ENCODE data around the gene LAMP1.
"Not testable (repeated sequence)": the region's sequence is repeated elsewhere in the genome, so short reads cannot be mapped to it uniquely, and the experiment has no call there.

The LAMP1 gene

GRCh38 chr13:113305208-113305607, 8.2 kb downstream of the LAMP1 start:
- Histone ChIP-seq H3K36me3 (ENCODE audit: insufficient read depth, low read length) (peaks cover 10% of the 10 kb centered on the region), H3K4me3 (ENCODE audit: low read length) (no peak overlapping the region), H3K4me1 (ENCODE audit: insufficient read depth, low read length) (no peaks in the 10 kb centered on the region)

GRCh38 chr13:113307491-113307890, 10.5 kb downstream of the LAMP1 start:
- no peaks in the 10 kb centered on the region for H3K4me1 ChIP-seq (ENCODE audit: insufficient read depth, low read length)
- H3K36me3 ChIP-seq (ENCODE audit: insufficient read depth, low read length), result peaks cover 25% of the 10 kb centered on the region
- no peaks in the 10 kb centered on the region for H3K9me3 ChIP-seq (ENCODE audit: low read length)
- H3K4me3 ChIP-seq (ENCODE audit: low read length), result no peak overlapping the region
- H2AFZ ChIP-seq (ENCODE audit: low read depth, low read length), result no peak overlapping the region
- no peaks in the 10 kb centered on the region for H3K27me3 ChIP-seq (ENCODE audit: insufficient read depth, low read length)

More at GRCh38 chr13:113305208-113305607, 8.2 kb downstream of the LAMP1 start:
- Histone ChIP-seq H3K9me3 (ENCODE audit: low read length) (no peaks in the 10 kb centered on the region), H2AFZ (ENCODE audit: low read depth, low read length) (no peak overlapping the region), H3K27me3 (ENCODE audit: insufficient read depth, low read length) (no peaks in the 10 kb centered on the region)

DNA sequence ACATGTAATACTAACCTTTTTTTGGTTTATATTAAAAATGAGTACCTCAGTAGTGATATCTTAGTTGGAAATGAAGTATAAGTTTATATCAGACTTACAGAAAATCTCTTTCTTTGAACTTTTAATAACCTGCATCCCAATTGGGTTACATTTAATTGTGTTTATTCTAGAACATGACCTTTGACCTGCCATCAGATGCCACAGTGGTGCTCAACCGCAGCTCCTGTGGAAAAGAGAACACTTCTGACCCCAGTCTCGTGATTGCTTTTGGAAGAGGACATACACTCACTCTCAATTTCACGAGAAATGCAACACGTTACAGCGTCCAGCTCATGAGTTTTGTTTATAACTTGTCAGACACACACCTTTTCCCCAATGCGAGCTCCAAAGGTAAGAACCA, 12.4 kb downstream of the LAMP1 start:
- H3K9me3 ChIP-seq (ENCODE audit: low read length), result no peaks in the 10 kb centered on the region
- H3K36me3 ChIP-seq (ENCODE audit: insufficient read depth, low read length), result peaks cover 27% of the 10 kb centered on the region
- H3K4me1 ChIP-seq (ENCODE audit: insufficient read depth, low read length), result no peaks in the 10 kb centered on the region
- H3K27me3 ChIP-seq (ENCODE audit: insufficient read depth, low read length), result no peaks in the 10 kb centered on the region
- H3K4me3 ChIP-seq (ENCODE audit: low read length), result no peak overlapping the region
- no peak overlapping the region for H2AFZ ChIP-seq (ENCODE audit: low read depth, low read length)

DNA sequence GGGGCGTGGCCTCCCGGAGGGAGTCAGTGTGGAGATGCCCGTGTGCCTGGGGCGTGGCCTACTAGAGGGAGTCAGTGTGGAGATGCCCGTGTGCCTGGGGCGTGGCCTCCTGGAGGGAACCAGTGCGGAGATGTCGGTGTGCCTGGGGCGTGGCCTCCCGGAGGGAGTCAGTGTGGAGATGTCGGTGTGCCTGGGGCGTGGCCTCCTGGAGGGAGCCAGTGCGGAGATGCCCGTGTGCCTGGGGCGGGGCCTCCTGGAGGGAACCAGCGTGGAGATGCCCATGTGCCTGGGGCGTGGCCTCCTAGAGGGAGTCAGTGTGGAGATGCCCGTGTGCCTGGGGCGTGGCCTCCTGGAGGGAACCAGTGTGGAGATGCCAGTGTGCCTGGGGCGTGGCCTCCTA, 17.1 kb downstream of the LAMP1 start:
- not testable (repeated sequence) for H3K9me3 ChIP-seq (ENCODE audit: low read length); H2AFZ ChIP-seq (ENCODE audit: low read depth, low read length)
- H3K36me3 ChIP-seq (ENCODE audit: insufficient read depth, low read length), result peaks cover 38% of the 10 kb centered on the region

GRCh38 chr13:113314895-113315470, 17.9 kb downstream of the LAMP1 start:
- not testable (repeated sequence) for H3K27me3 ChIP-seq (ENCODE audit: insufficient read depth, low read length); H3K4me1 ChIP-seq (ENCODE audit: insufficient read depth, low read length); H3K4me3 ChIP-seq (ENCODE audit: low read length); H2AFZ ChIP-seq (ENCODE audit: low read depth, low read length); H3K9me3 ChIP-seq (ENCODE audit: low read length)
- peaks cover 42% of the 10 kb centered on the region for H3K36me3 ChIP-seq (ENCODE audit: insufficient read depth, low read length)

More for the DNA sequence above, 17.1 kb downstream of the LAMP1 start:
- H3K4me1 ChIP-seq (ENCODE audit: insufficient read depth, low read length); H3K4me3 ChIP-seq (ENCODE audit: low read length); H3K27me3 ChIP-seq (ENCODE audit: insufficient read depth, low read length): not testable (repeated sequence)

DNA sequence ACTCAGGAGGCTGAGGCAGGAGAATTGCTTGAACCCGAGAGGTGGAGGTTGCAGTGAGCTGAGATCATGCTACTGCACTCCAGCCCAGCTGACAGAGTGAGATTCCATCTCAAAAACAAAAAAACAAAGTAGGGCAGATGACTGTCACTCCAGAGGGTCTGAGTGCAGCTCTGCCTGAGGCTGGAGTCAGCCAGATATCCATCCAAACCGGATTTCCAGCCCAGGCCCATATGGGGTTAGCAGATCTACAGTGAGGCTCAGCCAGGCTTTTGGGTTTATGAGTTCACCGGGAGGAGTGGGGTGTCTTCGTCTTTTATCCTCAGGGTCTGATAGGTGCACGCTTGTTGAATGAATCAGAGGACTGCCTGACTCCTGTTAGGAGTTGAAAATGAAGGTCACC, 19.0 kb downstream of the LAMP1 start:
- Histone ChIP-seq H3K9me3 (ENCODE audit: low read length) (no peaks in the 10 kb centered on the region), H3K4me3 (ENCODE audit: low read length) (no peak overlapping the region), H3K36me3 (ENCODE audit: insufficient read depth, low read length) (peaks cover 46% of the 10 kb centered on the region), H3K27me3 (ENCODE audit: insufficient read depth, low read length) (no peaks in the 10 kb centered on the region), H3K4me1 (ENCODE audit: insufficient read depth, low read length) (no peaks in the 10 kb centered on the region), H2AFZ (ENCODE audit: low read depth, low read length) (no peak overlapping the region)

DNA sequence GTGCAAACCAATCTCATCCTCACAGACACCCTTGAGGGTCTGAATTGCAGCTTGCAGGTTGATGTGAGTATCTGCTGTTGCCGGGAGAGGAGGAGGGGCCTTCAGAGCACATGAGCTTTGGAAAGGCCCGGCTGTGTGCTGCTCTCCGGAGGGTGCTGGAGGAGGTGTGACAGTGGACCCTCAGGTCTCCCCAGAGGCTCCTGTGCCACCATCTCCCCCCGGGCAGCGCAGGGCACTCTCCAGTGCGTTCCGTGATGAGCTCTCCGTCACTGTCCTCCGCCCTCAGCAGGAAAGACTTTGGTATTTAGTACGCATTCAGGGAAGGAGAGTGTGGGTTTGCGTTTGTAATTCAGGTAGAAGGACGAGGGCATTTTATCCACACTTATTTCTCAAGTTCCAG, 20.0 kb downstream of the LAMP1 start:
- H3K4me1 ChIP-seq (ENCODE audit: insufficient read depth, low read length), result no peaks in the 10 kb centered on the region
- peaks cover 46% of the 10 kb centered on the region for H3K36me3 ChIP-seq (ENCODE audit: insufficient read depth, low read length)

GRCh38 chr13:113318956-113319355, 21.9 kb downstream of the LAMP1 start:
- H3K36me3 ChIP-seq (ENCODE audit: insufficient read depth, low read length), result peaks cover 55% of the 10 kb centered on the region

More for the DNA sequence above, 20.0 kb downstream of the LAMP1 start:
- H3K4me3 ChIP-seq (ENCODE audit: low read length), result no peak overlapping the region
- no peaks in the 10 kb centered on the region for H3K27me3 ChIP-seq (ENCODE audit: insufficient read depth, low read length)
- no peaks in the 10 kb centered on the region for H3K9me3 ChIP-seq (ENCODE audit: low read length)
- H2AFZ ChIP-seq (ENCODE audit: low read depth, low read length), result no peak overlapping the region

DNA sequence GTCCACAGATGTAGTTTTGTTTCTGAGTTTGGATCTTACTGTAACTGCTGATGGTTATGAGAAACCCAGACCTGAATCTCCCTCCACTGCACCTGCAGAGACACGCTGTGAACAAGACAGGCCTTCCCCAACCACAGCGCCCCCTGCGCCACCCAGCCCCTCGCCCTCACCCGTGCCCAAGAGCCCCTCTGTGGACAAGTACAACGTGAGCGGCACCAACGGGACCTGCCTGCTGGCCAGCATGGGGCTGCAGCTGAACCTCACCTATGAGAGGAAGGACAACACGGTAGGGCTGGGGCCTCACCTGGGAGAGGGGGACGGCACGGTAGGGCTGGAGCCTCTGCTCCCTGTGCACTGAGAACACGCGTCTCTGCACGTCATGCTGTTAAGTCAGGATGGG, 22.3 kb downstream of the LAMP1 start:
- Histone ChIP-seq H3K4me3 (ENCODE audit: low read length) (no peak overlapping the region), H3K9me3 (ENCODE audit: low read length) (no peaks in the 10 kb centered on the region), H3K36me3 (ENCODE audit: insufficient read depth, low read length) (peaks cover 58% of the 10 kb centered on the region), H3K27me3 (ENCODE audit: insufficient read depth, low read length) (no peaks in the 10 kb centered on the region), H3K4me1 (ENCODE audit: insufficient read depth, low read length) (no peaks in the 10 kb centered on the region), H2AFZ (ENCODE audit: low read depth, low read length) (no peak overlapping the region)

More at GRCh38 chr13:113318956-113319355, 21.9 kb downstream of the LAMP1 start:
- Histone ChIP-seq H3K4me1 (ENCODE audit: insufficient read depth, low read length) (no peaks in the 10 kb centered on the region), H3K4me3 (ENCODE audit: low read length) (no peak overlapping the region), H3K27me3 (ENCODE audit: insufficient read depth, low read length) (no peaks in the 10 kb centered on the region), H3K9me3 (ENCODE audit: low read length) (no peaks in the 10 kb centered on the region), H2AFZ (ENCODE audit: low read depth, low read length) (no peak overlapping the region)

GRCh38 chr13:113320226-113320875, 23.3 kb downstream of the LAMP1 start:
- no peak overlapping the region for H2AFZ ChIP-seq (ENCODE audit: low read depth, low read length)
- H3K9me3 ChIP-seq (ENCODE audit: low read length), result no peaks in the 10 kb centered on the region
- no peaks in the 10 kb centered on the region for H3K4me1 ChIP-seq (ENCODE audit: insufficient read depth, low read length)
- no peak overlapping the region for H3K4me3 ChIP-seq (ENCODE audit: low read length)
- peaks cover 64% of the 10 kb centered on the region for H3K36me3 ChIP-seq (ENCODE audit: insufficient read depth, low read length)
- no peaks in the 10 kb centered on the region for H3K27me3 ChIP-seq (ENCODE audit: insufficient read depth, low read length)

- H2AFZ ChIP-seq (ENCODE audit: low read depth, low read length), result no peak overlapping the region
- H3K4me3 ChIP-seq (ENCODE audit: low read length), result no peak overlapping the region
- no peaks in the 10 kb centered on the region for H3K4me1 ChIP-seq (ENCODE audit: insufficient read depth, low read length)
- peaks cover 66% of the 10 kb centered on the region for H3K36me3 ChIP-seq (ENCODE audit: insufficient read depth, low read length)
- H3K27me3 ChIP-seq (ENCODE audit: insufficient read depth, low read length), result no peaks in the 10 kb centered on the region
- no peaks in the 10 kb centered on the region for H3K9me3 ChIP-seq (ENCODE audit: low read length)
Observed at GRCh38 chr13:113321546-113321945, 24.5 kb downstream of the LAMP1 start.

- peaks cover 66% of the 10 kb centered on the region for H3K36me3 ChIP-seq (ENCODE audit: insufficient read depth, low read length)
- H3K4me3 ChIP-seq (ENCODE audit: low read length), result no peak overlapping the region
- H3K4me1 ChIP-seq (ENCODE audit: insufficient read depth, low read length), result no peaks in the 10 kb centered on the region
Observed at GRCh38 chr13:113322043-113322461, 25.0 kb downstream of the LAMP1 start.

GRCh38 chr13:113322890-113323651, 26.0 kb downstream of the LAMP1 start:
- Histone ChIP-seq H3K4me3 (ENCODE audit: low read length) (no peak overlapping the region), H2AFZ (ENCODE audit: low read depth, low read length) (no peak overlapping the region), H3K27me3 (ENCODE audit: insufficient read depth, low read length) (no peaks in the 10 kb centered on the region), H3K36me3 (ENCODE audit: insufficient read depth, low read length) (peaks cover 62% of the 10 kb centered on the region), H3K4me1 (ENCODE audit: insufficient read depth, low read length) (no peaks in the 10 kb centered on the region), H3K9me3 (ENCODE audit: low read length) (no peaks in the 10 kb centered on the region)

More at GRCh38 chr13:113322043-113322461, 25.0 kb downstream of the LAMP1 start:
- Histone ChIP-seq H2AFZ (ENCODE audit: low read depth, low read length) (no peak overlapping the region), H3K27me3 (ENCODE audit: insufficient read depth, low read length) (no peaks in the 10 kb centered on the region), H3K9me3 (ENCODE audit: low read length) (no peaks in the 10 kb centered on the region)

Data from neuron (in vitro differentiated cells).